Ovary (tissue), 3 donors: ENCODE results near the gene STIP1.

Source experiments
- CTCF ChIP-seq, 3 donors: fragments of 450-650 bp in 2 of 3; fragments of 200-600 bp in 1 of 3; IDR thresholded peaks; one replicate each; pipeline versions ENCODE4 v1.5.1 to v1.8.0; 2016 to 2022; ENCODE audit warnings: antibody characterized with exemption in 3 of 3, mild to moderate bottlenecking in 1 of 3
- EP300 ChIP-seq: sonication (generic); formaldehyde crosslinking; IDR thresholded peaks from one replicate; pipeline ENCODE4 v1.6.1; 2017; ENCODE audit warnings: antibody characterized with exemption
- POLR2A ChIP-seq: fragments of 450-650 bp; IDR thresholded peaks from one replicate; pipeline ENCODE4 v1.6.1; 2017; ENCODE audit warnings: antibody characterized with exemption, mild to moderate bottlenecking, moderate library complexity
- donor health status: DM: no; HTN: no; CAD: no.

GRCh38 chr11:64196626-64197025 is 10.7 kb downstream of the STIP1 start:
- no peak for TF ChIP-seq CTCF (IDR thresholded peaks at IDR 0.05)
- TF ChIP-seq POLR2A, result no peak
- no peak for TF ChIP-seq EP300
